HG03575 (cell line): ENCODE results near the gene TMEM233.
"Not testable (repeated sequence)": the region's sequence is repeated elsewhere in the genome, so short reads cannot be mapped to it uniquely, and the experiment has no call there.

ENCODE experiments used
- ATAC-seq: cut with Tn5 transposase; IDR thresholded peaks from one replicate; pipeline ENCODE4 v1.9.1; 2021; ENCODE audit not compliant: unreplicated experiment, insufficient number of reproducible peaks, low FRiP score; ENCODE audit errors: extremely low read depth

Gene TMEM233

GRCh38 chr12:119642986-119643385 is 49.4 kb downstream of the TMEM233 start:
- ATAC-seq = no peak

DNA sequence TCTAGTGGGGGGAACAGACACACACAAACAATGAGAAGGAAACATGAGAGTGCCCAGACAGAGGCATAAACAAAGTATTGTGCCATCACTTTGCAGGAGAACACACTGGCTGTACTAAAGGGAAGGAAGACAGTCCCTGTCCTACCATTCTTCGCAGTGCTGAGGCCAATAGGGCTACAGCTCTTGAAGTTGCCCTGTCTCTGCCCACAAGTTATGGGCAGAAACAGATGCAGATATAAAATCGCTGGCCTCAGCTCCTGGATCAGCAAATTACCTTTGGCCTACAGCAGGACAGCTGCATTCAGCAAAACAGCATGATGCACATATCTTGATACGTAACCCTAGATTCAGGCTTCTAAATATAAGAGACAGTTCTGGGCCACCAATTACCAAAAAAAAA is 51.4 kb downstream of the TMEM233 start:
- ATAC-seq = no peak

DNA sequence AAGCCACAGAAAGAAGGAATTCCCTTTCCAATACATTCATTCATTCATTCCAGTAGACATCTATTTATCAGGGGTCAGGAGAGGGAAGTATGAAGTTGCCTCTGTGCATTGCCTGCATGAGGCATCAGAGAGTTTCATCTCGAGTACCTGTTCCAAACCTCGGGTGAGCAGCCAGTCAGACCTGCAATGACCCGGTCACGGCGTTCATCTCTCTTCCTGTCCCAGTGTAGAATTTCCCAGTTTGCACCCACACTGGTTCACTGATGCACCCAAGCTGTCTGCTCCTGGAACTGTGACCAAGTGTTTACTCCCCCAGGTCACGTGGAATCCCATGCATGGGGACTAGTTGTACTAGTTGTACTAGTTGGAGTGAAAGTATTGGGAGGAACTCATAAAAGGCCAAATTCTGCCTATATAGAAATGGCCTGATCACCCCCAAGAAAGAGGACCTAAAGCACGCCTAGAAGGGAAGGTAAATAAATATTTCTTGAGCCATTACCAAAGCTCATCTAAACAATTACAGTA is 52.0 kb downstream of the TMEM233 start:
- no peak for ATAC-seq

DNA sequence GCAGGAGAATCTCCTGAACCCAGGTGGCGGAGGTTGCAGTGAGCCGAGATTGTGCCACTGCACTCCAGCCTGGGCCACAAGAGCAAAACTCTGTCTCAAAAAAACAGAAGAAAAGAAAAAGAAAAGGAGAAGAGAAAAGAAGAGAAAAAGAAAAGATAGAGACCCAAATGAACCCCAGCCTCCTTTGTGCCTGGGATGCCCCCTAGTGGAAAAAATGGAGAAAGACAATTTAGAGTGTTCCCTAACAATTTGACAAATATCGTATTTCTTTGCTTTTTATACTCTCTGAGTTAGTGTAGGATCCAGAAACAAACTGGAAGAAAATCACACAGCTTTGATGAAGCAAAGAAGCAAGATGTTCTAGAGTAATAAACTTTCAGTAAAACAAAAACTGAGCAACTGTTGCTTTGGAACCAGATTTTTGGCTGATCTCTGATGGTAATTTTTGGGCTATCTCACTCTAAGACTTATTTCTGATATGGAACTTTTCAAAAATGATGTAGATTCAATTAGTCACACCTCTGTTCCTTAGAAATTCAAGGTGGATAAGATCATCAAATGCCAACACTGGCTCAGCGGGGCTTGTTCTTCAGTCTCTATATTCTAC is 55.7 kb downstream of the TMEM233 start:
- no peak for ATAC-seq

GRCh38 chr12:119652665-119653064 is 59.1 kb downstream of the TMEM233 start:
- ATAC-seq = no peak

GRCh38 chr12:119657001-119657400 is 63.4 kb downstream of the TMEM233 start:
- not testable (repeated sequence) for ATAC-seq

DNA sequence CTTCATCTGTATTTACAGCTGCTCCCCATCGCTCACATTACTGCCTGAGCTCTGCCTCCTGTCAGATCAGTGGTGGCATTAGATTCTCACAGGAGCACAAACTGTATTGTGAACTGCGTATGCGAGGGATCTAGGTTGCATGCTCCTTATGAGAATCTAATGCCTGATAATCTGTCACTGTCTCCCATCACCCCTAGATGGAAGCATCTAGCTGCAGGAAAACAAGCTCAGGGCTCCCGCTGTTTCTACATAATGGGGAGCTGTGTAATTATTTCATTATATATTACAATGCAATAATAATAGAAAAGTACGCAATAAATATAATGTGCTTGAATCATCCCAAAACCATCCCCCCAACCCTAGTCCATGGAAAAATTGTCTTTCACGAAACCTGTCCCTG is 64.6 kb downstream of the TMEM233 start:
- ATAC-seq = not testable (repeated sequence)

GRCh38 chr12:119659289-119659897 is 65.8 kb downstream of the TMEM233 start:
- no peak for ATAC-seq

DNA sequence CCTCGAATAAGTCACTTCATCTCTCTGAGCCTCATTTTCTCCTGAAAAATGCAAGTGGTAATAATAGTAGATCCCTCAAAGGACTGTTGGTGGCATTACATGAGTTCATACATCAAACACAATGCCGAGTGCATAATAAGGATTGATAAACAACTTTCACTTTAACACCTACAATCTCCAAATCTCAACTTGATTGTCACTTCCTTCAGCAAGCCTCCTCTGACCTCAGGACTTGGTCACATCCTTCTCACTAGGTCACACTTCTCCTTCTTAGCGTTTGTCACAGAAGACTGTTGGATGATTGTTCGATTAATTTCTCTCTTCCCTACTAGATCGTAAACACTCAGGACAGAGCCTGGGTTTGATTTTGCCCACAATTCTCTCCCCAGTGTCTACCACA is 66.5 kb downstream of the TMEM233 start:
- no peak for ATAC-seq

GRCh38 chr12:119661882-119662281 is 68.3 kb downstream of the TMEM233 start:
- ATAC-seq = no peak

DNA sequence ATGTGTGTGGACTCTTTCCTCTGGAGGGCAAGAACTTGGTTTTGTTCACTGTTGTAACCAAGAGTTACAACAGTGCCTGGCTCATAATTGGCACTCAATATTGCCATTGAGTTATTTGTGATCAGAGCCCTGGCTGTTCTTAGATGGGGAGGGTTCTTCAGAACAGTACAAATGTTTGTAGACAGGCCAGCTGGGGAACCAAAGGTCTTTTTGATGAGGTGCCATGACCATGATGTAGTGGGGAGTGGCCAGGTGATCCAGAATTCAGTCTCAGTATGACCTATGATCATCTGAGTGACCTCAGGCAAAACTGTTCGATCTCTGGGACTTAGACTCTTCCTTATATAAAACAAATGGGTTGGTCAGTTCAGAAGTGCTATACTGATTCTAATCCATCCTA is 71.1 kb downstream of the TMEM233 start:
- ATAC-seq = no peak

GRCh38 chr12:119665164-119665929 is 71.8 kb downstream of the TMEM233 start:
- ATAC-seq = no peak

DNA sequence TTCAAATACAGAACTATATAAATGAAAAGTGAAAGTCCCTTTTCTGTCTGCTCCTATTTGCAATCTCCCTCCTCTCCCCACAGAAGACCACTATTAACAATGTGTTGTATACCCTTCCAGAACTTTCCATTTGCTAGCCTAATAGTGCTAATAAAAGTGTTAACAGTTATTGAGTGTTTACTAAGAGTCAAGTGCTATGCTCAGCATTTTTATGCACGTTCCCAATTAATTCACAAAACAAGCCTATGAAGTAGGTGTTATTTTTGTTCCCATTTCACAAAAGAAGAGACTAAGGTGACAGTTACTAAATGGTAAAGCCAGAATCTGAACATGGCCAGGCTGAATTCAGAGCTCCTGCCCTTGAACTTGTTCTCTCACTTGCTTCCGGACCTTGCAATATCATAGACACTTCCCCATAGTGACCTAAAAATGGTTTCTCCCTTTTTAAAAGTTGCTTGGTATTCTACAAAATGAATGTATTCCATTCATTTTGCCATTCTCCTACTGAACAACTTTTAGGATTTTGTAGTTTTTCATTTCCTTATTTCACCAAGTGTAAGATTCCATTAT is 72.7 kb downstream of the TMEM233 start:
- no peak for ATAC-seq

DNA sequence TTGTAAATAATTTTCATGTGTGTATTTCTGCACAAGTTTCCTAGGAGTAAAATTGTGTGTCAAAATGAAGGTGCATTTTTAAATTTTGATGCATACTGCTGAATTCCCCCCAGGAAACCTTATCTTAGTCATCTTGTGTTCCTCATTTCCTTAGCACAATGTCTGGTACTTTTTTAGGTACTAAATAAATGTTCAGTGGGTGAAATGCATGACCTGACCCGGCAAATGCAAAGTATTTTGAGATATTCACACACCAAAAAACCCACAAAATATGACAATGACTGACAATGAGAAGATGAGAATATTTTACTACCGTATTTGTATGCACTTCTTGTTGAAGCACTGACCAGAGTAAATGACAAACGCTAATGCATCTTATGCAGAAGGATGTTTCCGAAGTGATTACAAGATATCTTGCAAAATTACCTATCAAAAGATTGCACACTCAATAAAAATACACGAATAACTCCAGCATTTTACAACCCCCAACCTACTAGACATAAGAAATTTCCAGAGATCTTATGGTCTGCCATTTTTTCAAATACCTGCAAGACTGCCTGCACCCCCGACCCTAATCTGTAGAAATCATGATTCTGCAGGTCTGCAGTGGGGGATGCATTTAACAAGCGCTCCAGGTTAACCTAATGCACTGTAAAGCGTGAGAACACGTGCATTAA is 73.5 kb downstream of the TMEM233 start:
- ATAC-seq = no peak

DNA sequence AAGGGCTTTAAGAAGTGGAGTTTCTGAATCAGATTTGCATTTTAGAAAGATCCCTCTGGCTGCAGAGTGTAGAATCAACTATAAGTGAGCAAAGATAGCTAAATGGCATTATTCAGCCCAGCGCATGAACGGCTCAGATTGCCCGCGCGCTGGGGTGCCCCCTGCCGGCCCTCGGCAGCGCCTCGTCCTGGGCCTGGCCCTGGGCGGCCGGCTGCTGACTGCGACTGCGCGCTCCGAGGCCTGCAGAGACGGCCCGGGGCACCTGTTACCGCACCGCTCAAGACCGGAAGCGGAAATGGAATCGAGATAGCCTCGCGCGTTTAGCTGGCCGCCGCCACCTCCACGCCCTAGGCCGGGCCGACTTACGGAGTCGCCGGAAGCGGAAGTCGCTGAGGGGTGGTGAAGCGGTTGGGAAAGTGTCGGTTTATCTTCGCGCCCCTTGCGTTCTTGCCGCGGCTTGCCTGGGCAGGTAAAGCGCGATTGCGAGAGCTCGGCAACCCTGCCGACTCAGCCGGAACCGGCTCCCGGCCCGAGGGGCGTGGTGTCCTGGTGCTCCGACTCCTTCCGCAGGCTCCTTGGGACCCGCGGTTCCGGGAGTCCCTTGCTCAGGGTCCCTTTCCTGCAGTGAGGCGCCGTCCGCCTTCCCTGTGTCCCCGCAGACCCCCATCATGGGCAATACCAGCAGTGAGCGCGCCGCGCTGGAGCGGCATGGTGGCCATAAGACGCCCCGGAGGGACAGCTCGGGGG is 74.2 kb downstream of the TMEM233 start, which contains the start of gene PRKAB1:
Gene PRKAB1 (plus strand): TSS at position 557 of the 747 bp plus-strand sequence. CDS start 112 bp downstream, at position 669.
- peak; percentile 82 for ATAC-seq

DNA sequence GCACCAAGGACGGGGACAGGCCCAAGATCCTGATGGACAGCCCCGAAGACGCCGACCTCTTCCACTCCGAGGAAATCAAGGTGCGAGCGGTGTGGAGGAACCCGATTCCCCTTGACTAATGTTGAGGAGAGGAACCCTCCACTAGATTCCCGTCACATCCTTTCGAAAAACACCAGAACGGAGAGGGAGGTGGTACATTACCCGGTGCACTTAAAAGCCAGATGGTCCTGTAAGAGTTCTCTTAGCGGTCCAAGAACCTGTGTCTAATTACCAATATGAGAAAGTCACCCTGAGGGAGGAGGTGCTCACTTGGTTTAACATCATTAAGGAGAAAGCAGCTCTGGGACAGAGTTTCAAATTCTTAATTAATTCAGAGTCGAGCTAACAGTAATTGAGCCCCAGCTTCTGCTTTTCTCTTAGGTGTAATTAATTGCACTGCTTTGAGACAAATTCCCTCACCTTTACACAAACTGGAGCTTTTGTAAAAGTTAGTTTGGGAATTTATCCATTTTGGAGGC is 74.8 kb downstream of the TMEM233 start:
- ATAC-seq = no peak

DNA sequence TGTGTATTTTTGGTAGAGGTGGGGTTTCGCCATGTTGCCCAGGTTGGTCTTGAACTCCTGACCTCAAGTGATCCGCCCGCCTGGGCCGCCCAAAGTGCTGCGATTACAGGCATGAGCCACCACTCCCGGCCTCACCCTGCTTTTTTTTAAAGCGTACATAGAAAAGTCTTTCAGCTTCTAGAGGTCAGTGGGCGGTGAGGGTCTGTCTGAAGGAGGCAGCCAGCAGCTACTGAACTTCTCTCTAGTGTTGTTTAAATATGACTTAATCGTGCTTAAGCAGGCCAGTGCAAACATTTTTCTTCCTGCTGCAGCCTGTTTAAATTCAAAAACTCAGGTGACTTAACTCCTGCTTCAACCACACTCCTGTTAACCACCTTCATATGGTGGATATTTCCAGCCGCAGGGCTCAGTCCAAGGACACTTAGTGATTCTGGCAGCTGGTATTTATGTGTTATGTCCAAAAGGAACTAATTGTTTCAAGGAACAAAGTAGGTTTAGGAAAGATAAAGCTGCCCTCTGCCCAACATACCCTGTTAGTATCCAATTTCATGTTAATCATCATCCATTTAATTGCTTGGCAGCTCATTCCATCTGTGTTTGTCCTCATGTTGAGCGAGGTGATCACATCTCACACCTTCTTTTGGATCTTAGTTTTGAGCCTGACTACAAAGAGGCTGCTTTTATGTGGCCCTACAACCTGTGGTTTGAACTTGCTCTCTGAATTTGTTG is 76.3 kb downstream of the TMEM233 start:
- ATAC-seq = no peak

GRCh38 chr12:119671070-119671469 is 77.5 kb downstream of the TMEM233 start:
- ATAC-seq = no peak
